Suprapubic skin (tissue), 3 donors: ENCODE data around the gene CHL1.

Experiments
- CTCF ChIP-seq, 2 donors: fragments of 200-600 bp in 1 of 2; fragments of 450-650 bp in 1 of 2; sonication (generic) in 1 of 2; IDR thresholded peaks; one replicate each; pipeline ENCODE4 v1.5.1; 2016 to 2019; ENCODE audit warnings: antibody characterized with exemption in 2 of 2, mild to moderate bottlenecking in 1 of 2, moderate library complexity in 1 of 2
- POLR2A ChIP-seq, 2 donors: fragments of 450-650 bp; IDR thresholded peaks; one replicate each; pipeline ENCODE4 v1.6.1; 2017; ENCODE audit warnings: antibody characterized with exemption in 2 of 2, mild to moderate bottlenecking in 2 of 2, moderate library complexity in 2 of 2

- TF ChIP-seq CTCF (IDR thresholded peaks at IDR 0.05) (no peak), POLR2A (IDR thresholded peaks at IDR 0.05) (no peak)
These were observed 46.8 kb downstream of the CHL1 start for GRCh38 chr3:243356-243725.
